AG10803 (cell line): Measurements from ENCODE around the gene CNTFR.

Source experiments
- DNase-seq: peaks from one replicate; pipeline ENCODE4 v3.0.0; 2010; ENCODE audit warnings: low read depth
- H3K4me3 ChIP-seq: 2 replicates; pipeline ENCODE4 v1.5.1; 2011; ENCODE audit warnings: mild to moderate bottlenecking, low read length, control low read depth
- TF ChIP-seq, protein P1 (sequence below): conservative IDR thresholded peaks from 2 replicates; pipeline ENCODE4 v1.5.1; 2011; ENCODE audit warnings: mild to moderate bottlenecking, low read length, control low read depth, inconsistent platforms

CNTFR gene

DNA sequence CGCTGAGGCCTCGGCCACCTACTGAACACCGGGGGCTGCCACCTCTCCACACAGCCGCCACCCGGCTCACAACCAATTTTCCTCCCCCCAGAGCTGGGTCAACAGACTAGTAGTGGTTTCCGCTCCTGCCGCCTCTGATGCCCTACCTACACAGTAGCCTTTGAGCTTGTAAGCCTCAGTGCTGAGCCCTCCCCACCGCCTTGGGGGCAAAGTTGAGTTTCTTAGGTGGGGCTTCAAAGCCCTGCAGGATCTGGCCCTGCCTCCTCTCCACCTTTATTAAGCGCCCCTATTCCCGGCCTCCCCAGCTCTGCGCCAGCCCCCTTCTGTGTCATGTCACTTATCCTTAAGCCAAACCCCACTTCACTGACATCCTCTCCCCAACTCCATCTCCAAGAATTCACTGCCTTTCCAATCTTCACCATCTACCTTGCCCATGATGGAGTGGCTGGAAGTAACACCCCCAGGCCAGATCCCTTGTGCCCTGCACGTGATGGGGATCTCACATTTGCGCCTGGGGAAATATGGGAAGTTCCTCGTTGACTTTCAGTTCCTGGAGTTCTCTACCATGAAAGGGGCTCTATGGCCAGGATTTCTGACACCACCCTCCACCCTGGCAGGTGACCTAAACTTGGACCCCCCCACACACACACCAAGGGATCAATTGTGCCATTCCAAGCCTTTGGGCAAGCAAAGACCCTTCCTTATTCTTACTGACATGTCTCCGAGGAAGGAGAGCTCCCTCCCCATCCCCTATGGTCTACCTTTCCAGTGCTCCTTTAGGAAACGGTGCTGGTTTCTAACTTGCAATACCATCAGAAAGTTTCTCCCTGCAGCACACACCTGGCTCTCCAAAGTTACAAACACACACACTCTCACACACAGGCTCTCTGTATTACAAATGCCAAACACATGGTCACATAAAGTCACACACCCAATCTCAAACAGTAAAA lies 2.7 kb upstream of the CNTFR start:
- no peak for DNase-seq
- no peak overlapping the region for H3K4me3 ChIP-seq
- TF ChIP-seq, protein P1, sequence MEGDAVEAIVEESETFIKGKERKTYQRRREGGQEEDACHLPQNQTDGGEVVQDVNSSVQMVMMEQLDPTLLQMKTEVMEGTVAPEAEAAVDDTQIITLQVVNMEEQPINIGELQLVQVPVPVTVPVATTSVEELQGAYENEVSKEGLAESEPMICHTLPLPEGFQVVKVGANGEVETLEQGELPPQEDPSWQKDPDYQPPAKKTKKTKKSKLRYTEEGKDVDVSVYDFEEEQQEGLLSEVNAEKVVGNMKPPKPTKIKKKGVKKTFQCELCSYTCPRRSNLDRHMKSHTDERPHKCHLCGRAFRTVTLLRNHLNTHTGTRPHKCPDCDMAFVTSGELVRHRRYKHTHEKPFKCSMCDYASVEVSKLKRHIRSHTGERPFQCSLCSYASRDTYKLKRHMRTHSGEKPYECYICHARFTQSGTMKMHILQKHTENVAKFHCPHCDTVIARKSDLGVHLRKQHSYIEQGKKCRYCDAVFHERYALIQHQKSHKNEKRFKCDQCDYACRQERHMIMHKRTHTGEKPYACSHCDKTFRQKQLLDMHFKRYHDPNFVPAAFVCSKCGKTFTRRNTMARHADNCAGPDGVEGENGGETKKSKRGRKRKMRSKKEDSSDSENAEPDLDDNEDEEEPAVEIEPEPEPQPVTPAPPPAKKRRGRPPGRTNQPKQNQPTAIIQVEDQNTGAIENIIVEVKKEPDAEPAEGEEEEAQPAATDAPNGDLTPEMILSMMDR: no peak

DNA sequence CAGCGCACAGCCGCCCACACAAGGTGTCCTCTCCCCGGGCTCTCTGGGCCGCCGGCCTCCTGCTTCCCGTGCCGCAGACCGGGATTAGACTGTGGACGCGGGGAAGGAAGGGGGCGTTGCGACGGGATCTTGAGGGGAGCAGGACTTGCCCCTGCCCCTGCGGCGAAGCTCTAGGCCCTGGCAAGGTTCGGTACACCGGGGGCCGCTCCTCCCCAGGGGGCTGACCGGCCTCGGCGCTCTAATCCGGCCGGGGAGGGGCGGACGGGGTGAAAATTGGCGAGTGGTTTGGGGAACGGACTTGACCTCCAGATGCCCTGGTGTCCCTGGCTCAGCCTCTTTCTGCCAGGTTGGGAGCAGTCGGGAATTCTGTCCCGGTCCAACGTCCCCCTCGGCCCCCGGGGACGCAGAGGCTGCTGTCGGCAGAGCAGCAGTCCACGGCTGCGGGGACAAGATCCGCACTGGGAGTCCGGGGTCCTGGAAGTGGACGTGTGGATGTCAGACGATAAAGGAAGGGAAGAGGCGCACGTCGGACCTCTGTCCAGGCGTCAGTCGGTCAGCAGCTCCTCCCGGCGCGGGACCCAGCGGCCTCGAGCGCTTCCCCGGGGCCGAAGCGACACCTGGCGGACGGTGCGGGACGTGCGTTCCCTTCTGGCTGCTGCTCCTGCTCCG lies 1.9 kb upstream of the CNTFR start:
- TF ChIP-seq, protein P1: peak; percentile 80
- peak; percentile 66 for DNase-seq
- H3K4me3 ChIP-seq: no peak overlapping the region

DNA sequence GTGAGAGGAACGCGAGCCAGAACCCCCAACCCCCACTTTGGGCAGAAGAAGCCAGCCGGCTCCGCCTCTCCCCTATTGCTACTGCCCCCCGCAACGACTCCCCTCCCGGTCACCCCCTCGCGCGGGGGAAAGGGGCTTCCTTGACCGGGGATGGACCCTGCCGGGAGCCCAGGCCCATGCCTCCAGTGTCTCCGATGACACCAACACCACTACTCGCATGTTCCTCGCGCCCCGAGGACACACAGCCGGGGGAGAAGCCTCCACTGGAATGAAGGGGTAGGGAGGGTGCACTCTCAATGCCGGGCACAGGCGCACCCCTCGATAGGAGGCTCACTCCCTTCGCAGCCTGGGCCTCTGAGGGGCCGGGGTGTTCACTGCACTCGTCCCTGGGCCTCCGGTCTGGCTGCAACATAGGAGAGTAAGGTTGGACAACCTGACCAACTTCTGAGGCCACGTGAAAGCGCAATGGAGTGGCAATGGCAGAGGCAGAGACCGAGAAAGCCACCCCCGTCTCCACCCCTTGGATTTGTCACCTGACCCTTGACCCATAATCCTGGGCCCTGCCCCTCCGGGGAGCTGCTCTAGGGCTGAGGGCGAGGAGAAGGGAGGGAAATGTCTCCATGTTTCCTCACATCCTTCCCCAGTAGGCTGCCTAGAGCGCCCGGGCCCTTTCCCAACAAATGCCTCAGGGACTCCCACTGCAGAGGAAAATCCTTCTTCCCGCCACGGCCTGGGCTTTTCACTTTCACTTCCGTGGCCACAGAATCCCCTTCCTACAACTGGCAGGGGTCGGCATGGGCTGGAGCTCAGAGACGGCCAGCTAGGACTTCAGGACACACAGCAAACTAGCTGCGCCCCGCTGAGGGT lies 1.1 kb upstream of the CNTFR start:
- peak overlapping the region; percentile 7; the same call in 1 of the 2 replicates for H3K4me3 ChIP-seq
- TF ChIP-seq, protein P1: no peak
- DNase-seq: no peak

DNA sequence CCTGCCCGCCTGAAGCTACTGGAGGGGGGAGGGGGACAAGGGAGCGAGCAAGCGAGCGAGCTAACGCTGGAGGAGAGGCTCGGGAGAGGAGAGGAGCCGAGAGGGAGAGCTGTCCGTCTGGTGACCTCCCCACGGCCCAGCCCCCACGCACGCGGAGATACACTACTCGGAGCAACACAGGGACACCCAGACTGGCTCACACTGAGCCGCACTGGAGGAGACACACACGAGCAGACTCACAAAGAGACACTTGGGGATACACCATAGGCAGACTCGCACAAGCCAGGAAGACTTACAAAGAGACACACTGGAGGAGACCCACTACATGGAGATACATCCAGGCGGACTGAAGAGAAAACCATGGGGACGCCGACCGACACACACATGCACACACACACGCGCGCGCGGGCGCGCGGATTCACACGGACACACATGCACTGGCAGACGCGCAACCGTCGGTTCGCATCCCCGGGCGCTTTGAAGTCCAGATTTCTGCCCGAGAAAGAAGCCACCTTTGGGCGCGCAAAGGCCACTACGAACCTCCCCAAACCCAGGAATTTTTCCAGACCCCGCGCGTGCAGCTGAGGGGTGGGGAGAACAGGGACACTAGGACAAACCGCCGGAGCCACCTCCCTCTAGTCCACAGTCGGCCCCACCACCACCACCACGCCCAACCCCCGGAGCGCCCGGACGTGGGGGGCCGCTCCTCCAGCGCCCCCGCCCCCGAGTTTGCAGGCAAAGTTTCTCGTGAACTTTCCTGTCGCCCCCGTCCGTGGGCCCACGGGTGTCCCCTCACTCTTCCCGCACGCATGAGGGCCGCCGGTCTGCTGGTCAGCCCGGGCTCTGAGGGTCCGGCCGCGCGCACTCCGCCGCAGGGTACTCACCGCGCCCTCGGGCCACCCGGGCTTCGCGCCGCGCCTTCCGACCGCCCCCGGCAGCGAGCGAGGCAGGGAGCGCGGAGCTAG lies 571 bp downstream of the CNTFR start:
- no peak for DNase-seq
- H3K4me3 ChIP-seq: no peak overlapping the region
- TF ChIP-seq, protein P1: no peak

DNA sequence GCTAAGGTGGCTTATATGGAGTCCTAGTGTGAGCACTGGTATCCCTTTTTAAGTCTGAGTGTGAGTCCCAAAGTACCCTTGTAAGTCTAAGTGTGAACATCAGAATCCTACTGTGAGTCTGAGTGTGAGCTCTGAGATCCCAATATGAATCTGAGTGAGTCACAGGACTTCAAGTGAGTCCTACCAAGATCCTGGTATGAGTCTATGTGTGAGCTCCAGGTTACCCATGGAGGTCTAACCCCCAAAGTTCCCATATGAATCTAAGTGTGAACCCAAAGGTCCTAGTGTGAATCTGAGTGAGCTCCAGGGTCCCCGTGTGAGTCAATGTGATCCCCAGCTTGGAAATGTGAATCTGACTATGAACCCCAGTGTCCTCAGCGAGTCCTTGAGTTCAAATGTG lies 2.3 kb downstream of the CNTFR start:
- TF ChIP-seq, protein P1: no peak
- H3K4me3 ChIP-seq: no peak overlapping the region
- DNase-seq: no peak

DNA sequence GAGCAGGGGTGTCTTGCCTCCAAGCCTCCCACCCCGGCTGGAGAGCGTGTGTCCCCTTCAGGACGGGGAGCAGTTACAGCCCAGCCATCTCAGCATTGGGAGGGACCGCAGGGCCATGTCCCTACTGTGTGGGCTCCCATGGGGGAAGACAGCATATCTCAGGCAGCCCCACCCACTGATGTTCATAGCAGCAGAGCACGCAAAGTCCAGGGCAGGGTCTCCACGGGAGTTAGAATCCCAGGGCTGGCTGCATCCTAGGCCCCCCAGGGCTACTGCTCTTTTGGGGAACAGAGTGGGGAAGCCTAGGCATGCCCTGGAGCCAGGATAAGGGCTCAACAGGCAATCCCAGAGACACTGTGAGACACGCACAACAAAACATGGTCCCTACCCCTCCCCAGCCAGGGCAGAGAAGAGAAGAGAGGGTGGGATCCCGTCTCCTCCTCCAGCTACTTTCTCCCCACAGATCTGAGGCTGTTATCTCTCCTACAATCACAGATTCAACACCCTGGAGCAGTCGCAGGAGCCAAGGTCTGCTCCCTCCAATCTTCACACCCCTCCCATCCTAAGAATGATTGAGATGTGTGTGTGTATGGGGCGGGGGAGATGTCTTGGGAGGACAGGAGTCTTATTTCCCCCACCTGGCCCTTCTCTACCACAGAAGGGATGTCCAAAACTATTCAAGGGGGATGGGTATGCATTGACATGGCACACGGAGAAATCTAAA lies 3.4 kb downstream of the CNTFR start:
- no peak for DNase-seq
- H3K4me3 ChIP-seq: no peak overlapping the region
- TF ChIP-seq, protein P1: no peak
